GM10248 (cell line): ENCODE measurements around the gene EEF1B2.

Experiments
- CTCF ChIA-PET: fragments of 300-600 bp; sonication (Branson Sonifier 250); formaldehyde crosslinking; extraction: SDS; loops from one replicate; lab custom pipeline; 2021; ENCODE audit warnings: antibody characterized with exemption; lab: Yijun Ruan, JAX
- POLR2A ChIA-PET: fragments of 350-650 bp; sonication (Branson Sonifier 250); formaldehyde crosslinking; extraction: SDS; loops from one replicate; lab custom pipeline; 2020; ENCODE audit warnings: antibody characterized with exemption; lab: Yijun Ruan, JAX
- DNase-seq: peaks from one replicate; pipeline ENCODE4 v3.0.0; 2012; ENCODE audit errors: extremely low spot score
- TF ChIP-seq, protein P1 (sequence below): IDR thresholded peaks from 2 replicates; pipeline ENCODE4 v1.5.1; 2012; ENCODE audit warnings: mild to moderate bottlenecking, low read depth; ENCODE audit errors: extremely low read depth, missing control alignments, control extremely low read depth

The EEF1B2 gene

DNA sequence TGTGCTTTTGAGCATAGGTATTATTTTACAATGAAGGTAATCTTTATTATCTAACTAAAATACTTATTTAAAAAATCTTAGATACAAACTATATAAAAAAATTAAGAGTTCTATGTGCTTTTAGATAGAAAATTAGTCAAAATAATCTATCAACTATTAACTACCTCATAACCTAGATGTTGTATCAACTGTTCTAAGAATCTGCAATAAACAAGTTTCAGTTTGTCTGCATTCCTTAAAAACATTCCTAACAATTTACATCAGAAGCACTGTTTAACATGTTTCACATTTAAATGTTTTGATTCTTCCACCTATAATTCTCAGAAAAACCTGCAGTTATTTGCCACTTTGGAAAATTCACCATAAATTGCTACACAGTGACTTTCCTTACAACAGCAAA, 33.8 kb upstream of the EEF1B2 start:
- ChIA-PET CTCF (interaction anchor here (1.0 kb wide), 1 partner anchor 14 kb away, joined by 3 read pairs; no protein-coding TSS in a partner anchor), POLR2A (no interaction called here)

GRCh38 chr2:206127656-206128055, 32.0 kb upstream of the EEF1B2 start:
- DNase-seq, result no peak
- ChIA-PET CTCF (interaction anchor here (1.3 to 1.4 kb wide), 4 partner anchors 15 to 82 kb away, joined by 3 read pairs; no protein-coding TSS in a partner anchor), POLR2A (no interaction called here)
- TF ChIP-seq, protein P1, sequence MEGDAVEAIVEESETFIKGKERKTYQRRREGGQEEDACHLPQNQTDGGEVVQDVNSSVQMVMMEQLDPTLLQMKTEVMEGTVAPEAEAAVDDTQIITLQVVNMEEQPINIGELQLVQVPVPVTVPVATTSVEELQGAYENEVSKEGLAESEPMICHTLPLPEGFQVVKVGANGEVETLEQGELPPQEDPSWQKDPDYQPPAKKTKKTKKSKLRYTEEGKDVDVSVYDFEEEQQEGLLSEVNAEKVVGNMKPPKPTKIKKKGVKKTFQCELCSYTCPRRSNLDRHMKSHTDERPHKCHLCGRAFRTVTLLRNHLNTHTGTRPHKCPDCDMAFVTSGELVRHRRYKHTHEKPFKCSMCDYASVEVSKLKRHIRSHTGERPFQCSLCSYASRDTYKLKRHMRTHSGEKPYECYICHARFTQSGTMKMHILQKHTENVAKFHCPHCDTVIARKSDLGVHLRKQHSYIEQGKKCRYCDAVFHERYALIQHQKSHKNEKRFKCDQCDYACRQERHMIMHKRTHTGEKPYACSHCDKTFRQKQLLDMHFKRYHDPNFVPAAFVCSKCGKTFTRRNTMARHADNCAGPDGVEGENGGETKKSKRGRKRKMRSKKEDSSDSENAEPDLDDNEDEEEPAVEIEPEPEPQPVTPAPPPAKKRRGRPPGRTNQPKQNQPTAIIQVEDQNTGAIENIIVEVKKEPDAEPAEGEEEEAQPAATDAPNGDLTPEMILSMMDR, result no peak

More for the DNA sequence above, 33.8 kb upstream of the EEF1B2 start:
- TF ChIP-seq, protein P1, result no peak
- DNase-seq, result no peak

- ChIA-PET POLR2A (no interaction called here), CTCF (interaction anchor here (1.2 to 1.4 kb wide), 3 partner anchors 10 to 17 kb away, joined by 3 to 5 read pairs (median 3); partner anchors contain the start of gene EEF1B2)
- TF ChIP-seq, protein P1, result no peak
- no peak for DNase-seq
Measured at GRCh38 chr2:206143451-206143850, 16.2 kb upstream of the EEF1B2 start.

- ChIA-PET CTCF (interaction anchor here (0.9 kb wide), 1 partner anchor 13 kb away, joined by 4 read pairs; no protein-coding TSS in a partner anchor), POLR2A (no interaction called here)
- no peak for DNase-seq
- TF ChIP-seq, protein P1, result no peak
Measured at GRCh38 chr2:206144383-206144782, 15.3 kb upstream of the EEF1B2 start.

GRCh38 chr2:206145665-206146064, 14.0 kb upstream of the EEF1B2 start:
- ChIA-PET POLR2A (interaction anchor here (1.1 kb wide), 1 partner anchor 14 kb away, joined by 3 read pairs; the partner anchor contains the start of gene EEF1B2), CTCF (interaction anchor here (1.2 kb wide), 1 partner anchor 14 kb away, joined by 3 read pairs; the partner anchor contains the start of genes EEF1B2 and NDUFS1)
- TF ChIP-seq, protein P1, result no peak
- DNase-seq, result no peak

DNA sequence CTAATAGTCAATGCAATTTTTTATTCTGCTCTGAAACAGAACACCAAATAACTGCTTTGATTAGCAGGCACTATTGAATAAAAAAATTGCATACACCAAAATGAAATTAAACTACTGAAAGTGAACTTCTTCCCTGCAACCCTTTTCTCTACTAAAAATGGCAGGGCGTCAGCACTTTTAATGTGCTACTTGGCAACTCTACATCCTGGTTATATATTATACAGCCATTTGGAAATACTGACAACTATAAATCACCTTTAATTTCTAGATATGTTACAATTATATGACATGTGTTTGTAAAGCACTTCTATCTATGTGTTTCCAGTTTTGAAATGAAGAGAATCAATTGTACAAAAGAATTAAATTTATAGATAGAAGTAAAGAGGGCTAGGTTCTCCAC, 10.4 kb upstream of the EEF1B2 start:
- CTCF ChIA-PET, result no interaction called here
- TF ChIP-seq, protein P1, result no peak
- POLR2A ChIA-PET, result no interaction called here
- no peak for DNase-seq

GRCh38 chr2:206150168-206150567, 9.5 kb upstream of the EEF1B2 start:
- TF ChIP-seq, protein P1, result no peak
- ChIA-PET POLR2A (no interaction called here), CTCF (no interaction called here)
- no peak for DNase-seq
